Stimulated activated CD4-positive, alpha-beta T cell treated with anti-CD3 and anti-CD28 coated beads, Interleukin-1b, Interleukin-23, amount 100 ng/mL, for 48 hours (primary cell): Measurements from ENCODE around the gene PTGES2.

Experiments used
- DNase-seq: peaks from one replicate; pipeline ENCODE4 v3.0.0-alpha.2; 2020

Gene PTGES2

GRCh38 chr9:128127568-128127989, at the start of gene PTGES2:
TSS of gene PTGES2 (minus strand) at chr9:128127729. CDS start at chr9:128127717, 12 bp downstream.
- peak; percentile 75 for DNase-seq

- no peak for DNase-seq
Observed at GRCh38 chr9:128175726-128176125, 48.2 kb upstream of the PTGES2 start.

GRCh38 chr9:128175102-128175563, 47.6 kb upstream of the PTGES2 start:
- no peak for DNase-seq

GRCh38 chr9:128174062-128174461, 46.5 kb upstream of the PTGES2 start:
- no peak for DNase-seq

- DNase-seq = no peak
Observed at GRCh38 chr9:128169925-128170324, 42.4 kb upstream of the PTGES2 start.

GRCh38 chr9:128169492-128169891, 42.0 kb upstream of the PTGES2 start:
- no peak for DNase-seq

GRCh38 chr9:128168731-128169308, 41.3 kb upstream of the PTGES2 start:
- DNase-seq = no peak

- no peak for DNase-seq
Observed at GRCh38 chr9:128167209-128167608, 39.7 kb upstream of the PTGES2 start.

- DNase-seq = no peak
Observed at GRCh38 chr9:128166169-128166568, 38.6 kb upstream of the PTGES2 start.

- DNase-seq = no peak
Observed at GRCh38 chr9:128164307-128164885, 36.9 kb upstream of the PTGES2 start.

GRCh38 chr9:128163523-128164306, 36.2 kb upstream of the PTGES2 start:
- DNase-seq = no peak

GRCh38 chr9:128163027-128163515, 35.5 kb upstream of the PTGES2 start:
- no peak for DNase-seq

- no peak for DNase-seq
Observed at GRCh38 chr9:128162215-128163026, 34.9 kb upstream of the PTGES2 start.

GRCh38 chr9:128161215-128161902, 33.8 kb upstream of the PTGES2 start:
- no peak for DNase-seq

GRCh38 chr9:128160603-128160987, 33.1 kb upstream of the PTGES2 start:
- peak; percentile 57 for DNase-seq

- DNase-seq = peak; percentile 94
Observed at GRCh38 chr9:128159784-128160602, 32.5 kb upstream of the PTGES2 start, which contains the start of gene BBLN. TSS of gene BBLN (plus strand) at chr9:128160265. CDS start at chr9:128160408, 143 bp downstream.

- DNase-seq = peak; percentile 51
Observed at GRCh38 chr9:128159522-128159783, 31.9 kb upstream of the PTGES2 start.

GRCh38 chr9:128155736-128156500, 28.4 kb upstream of the PTGES2 start:
- DNase-seq = no peak

GRCh38 chr9:128153947-128154695, 26.6 kb upstream of the PTGES2 start:
- DNase-seq = no peak
